A673 (cell line): ENCODE data around the gene PRB3. TPM values are rescaled to one million over a fixed set of nuclear protein-coding genes. Genes with fewer than 3 reads are reported as not detected.

Experiments used
- BruUV-seq: library from RNA; stranded (reverse); fragments of 400-500 nt; replicated peaks from 2 replicates; lab custom pipeline; 2021; lab: Mats Ljungman, UMichigan
- CTCF ChIA-PET: fragments of 300-600 bp; sonication (Branson Sonifier 250); formaldehyde crosslinking; loops from one replicate; lab custom pipeline; 2022; ENCODE audit warnings: antibody characterized with exemption; lab: Charles Lee
- POLR2A ChIA-PET: fragments of 300-600 bp; sonication (Branson Sonifier 250); formaldehyde crosslinking; loops from one replicate; lab custom pipeline; 2022; ENCODE audit warnings: antibody characterized with exemption; ENCODE audit not compliant: low non-redundant PET; lab: Charles Lee
- DNase-seq: peaks from one replicate; pipeline ENCODE4 v3.0.0-alpha.2; 2015; ENCODE audit warnings: low spot score
- H3K27ac ChIP-seq: fragments of 200-600 bp; sonication (generic); 2 replicates; pipeline ENCODE4 v1.5.1; 2016; ENCODE audit warnings: mixed run types, low read depth, mild to moderate bottlenecking, mixed read lengths, antibody characterized with exemption, low read length; ENCODE audit not compliant: poor library complexity, severe bottlenecking
- H3K27me3 ChIP-seq: fragments of 200-600 bp; sonication (generic); replicated peaks from 2 replicates; pipeline ENCODE4 v1.6.1; 2017; ENCODE audit warnings: mixed run types, low read depth, mild to moderate bottlenecking, mixed read lengths, antibody characterized with exemption, low read length; ENCODE audit not compliant: insufficient read depth, poor library complexity
- H3K36me3 ChIP-seq: fragments of 200-600 bp; sonication (generic); 2 replicates; pipeline ENCODE4 v1.6.1; 2016; ENCODE audit warnings: mixed run types, mild to moderate bottlenecking, mixed read lengths, antibody characterized with exemption, low read length; ENCODE audit not compliant: insufficient read depth, poor library complexity, severe bottlenecking
- H3K4me1 ChIP-seq: fragments of 200-600 bp; sonication (generic); 2 replicates; pipeline ENCODE4 v1.6.1; 2017; ENCODE audit warnings: mixed run types, mild to moderate bottlenecking, mixed read lengths, antibody characterized with exemption, low read length; ENCODE audit not compliant: insufficient read depth, poor library complexity, severe bottlenecking
- H3K4me3 ChIP-seq: fragments of 200-600 bp; sonication (generic); 2 replicates; pipeline ENCODE4 v1.5.1; 2016; ENCODE audit warnings: low read depth, mixed run types, mild to moderate bottlenecking, mixed read lengths, low read length; ENCODE audit not compliant: poor library complexity, severe bottlenecking
- H3K9me3 ChIP-seq: fragments of 200-600 bp; sonication (generic); 2 replicates; pipeline ENCODE4 v1.6.1; 2016; ENCODE audit warnings: mixed run types, low read depth, mild to moderate bottlenecking, mixed read lengths, antibody characterized with exemption, low read length; ENCODE audit not compliant: poor library complexity, severe bottlenecking
- CTCF ChIP-seq: fragments of 300-800, 200-600 bp; sonication (generic); conservative IDR thresholded peaks from 2 replicates; pipeline ENCODE4 v1.5.1; 2017; ENCODE audit warnings: low read depth, mild to moderate bottlenecking, antibody characterized with exemption, low read length, moderate library complexity, mixed read lengths
- EZH2 ChIP-seq: fragments of 200-600 bp; sonication (generic); IDR thresholded peaks from 2 replicates; pipeline ENCODE4 v1.6.1; 2017; ENCODE audit warnings: borderline replicate concordance, low read depth, mild to moderate bottlenecking, mixed read lengths, antibody characterized with exemption, low read length; ENCODE audit not compliant: poor library complexity, severe bottlenecking
- intact Hi-C: fragments of 100-400 bp; cut with micrococcal nuclease; formaldehyde crosslinking; loops from one replicate; pipeline ENCODE4 v1.10.0; 2022; ENCODE audit not compliant: unreplicated experiment
- total RNA-seq: library from RNA; stranded (reverse); gene quantifications from 2 replicates; pipeline ENCODE4 v1.2.3, GENCODE V29; 2021

Gene PRB3
- total RNA-seq, 1 experiment from 2014 or later = not detected

DNA sequence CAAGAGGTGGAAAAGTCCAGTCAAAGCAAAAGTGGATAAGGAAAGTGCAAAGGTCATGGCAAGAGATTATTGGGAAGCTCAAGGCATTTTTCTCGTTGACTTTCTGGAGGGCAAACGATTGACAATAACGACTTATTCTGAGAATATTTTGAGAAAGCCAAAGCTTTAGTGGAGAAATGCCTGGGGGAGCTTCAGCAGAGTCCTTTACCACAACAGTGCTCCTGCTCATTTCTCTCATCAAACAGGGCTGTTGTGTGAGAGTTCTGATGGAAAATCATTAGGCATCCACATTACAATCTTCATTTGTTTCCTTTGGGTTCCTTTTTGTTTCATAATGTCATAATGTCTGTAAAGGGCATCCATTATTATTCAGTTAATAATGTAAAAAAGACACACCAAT lies 26.9 kb downstream of the PRB3 start:
- no peak overlapping the region for H3K27ac ChIP-seq
- TF ChIP-seq EZH2 (no peak), CTCF (no peak)
- BruUV-seq = no TSS peak
- H3K4me1 ChIP-seq = no peaks in the 10 kb centered on the region
- no peak overlapping the region for H3K4me3 ChIP-seq
- H3K9me3 ChIP-seq = no peaks in the 10 kb centered on the region
- intact Hi-C loops = no loop called here
- no peak for DNase-seq
- no peaks in the 10 kb centered on the region for H3K27me3 ChIP-seq
- ChIA-PET CTCF (no interaction called here), POLR2A (no interaction called here)
- H3K36me3 ChIP-seq = no peaks in the 10 kb centered on the region

GRCh38 chr12:11240348-11240930 lies 29.1 kb downstream of the PRB3 start:
- H3K27me3 ChIP-seq = no peaks in the 10 kb centered on the region
- H3K4me3 ChIP-seq = no peak overlapping the region
- intact Hi-C loops = no loop called here
- CTCF ChIA-PET = no interaction called here
- no peaks in the 10 kb centered on the region for H3K4me1 ChIP-seq
- no TSS peak for BruUV-seq
- POLR2A ChIA-PET = no interaction called here
- H3K9me3 ChIP-seq = no peaks in the 10 kb centered on the region
- no peak for DNase-seq
- no peak overlapping the region for H3K27ac ChIP-seq
- no peaks in the 10 kb centered on the region for H3K36me3 ChIP-seq
- TF ChIP-seq EZH2 (no peak), CTCF (no peak)

DNA sequence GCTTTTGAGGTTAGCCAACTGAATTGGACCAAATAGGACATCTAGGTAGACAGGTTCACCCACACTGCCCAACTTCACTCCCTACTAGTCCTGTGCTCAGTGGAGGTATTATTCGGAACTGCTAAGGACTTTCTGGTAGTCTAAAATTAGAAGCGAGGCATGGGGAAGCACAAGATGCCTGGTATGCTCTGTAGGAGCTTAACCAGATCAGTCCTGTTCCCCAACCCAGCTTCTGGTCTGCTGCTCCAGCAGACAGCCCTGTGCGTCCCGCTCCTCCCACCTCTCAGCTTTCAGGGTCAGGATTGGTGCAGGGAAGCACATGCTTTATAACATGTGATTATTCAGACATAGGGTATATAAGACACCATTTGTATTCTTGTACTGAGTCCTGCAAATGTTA lies 31.2 kb downstream of the PRB3 start:
- Histone ChIP-seq H3K27ac (no peak overlapping the region), H3K9me3 (no peaks in the 10 kb centered on the region), H3K36me3 (no peaks in the 10 kb centered on the region), H3K4me1 (peaks cover 3% of the 10 kb centered on the region), H3K27me3 (no peaks in the 10 kb centered on the region), H3K4me3 (no peak overlapping the region)
- ChIA-PET CTCF (no interaction called here), POLR2A (no interaction called here)
- intact Hi-C loops = no loop called here
- no TSS peak for BruUV-seq
- TF ChIP-seq EZH2 = no peak
- no peak for TF ChIP-seq CTCF
- no peak for DNase-seq
